GM23338 (cell line): Measurements from ENCODE around the gene TCN1. TPM values are rescaled to one million over a fixed set of nuclear protein-coding genes. Genes with fewer than 3 reads are reported as not detected.

Experiments
- ATAC-seq: fragments of 200-7000 bp; cut with Tn5 transposase; 3 replicates; pipeline ENCODE4 v1.9.1; 2020
- DNase-seq: peaks from one replicate; pipeline ENCODE4 v3.0.0-alpha.2; 2015; ENCODE audit warnings: low spot score
- H2AFZ ChIP-seq: fragments of 200-600 bp; sonication (generic); 2 replicates; pipeline ENCODE4 v1.8.0; 2016; ENCODE audit warnings: antibody characterized with exemption, mild to moderate bottlenecking, moderate library complexity
- H3F3A ChIP-seq: fragments of 200-600 bp; sonication (generic); replicated peaks from 2 replicates; pipeline ENCODE4 v1.8.0; 2017; ENCODE audit warnings: antibody characterized with exemption, mixed run types, low read depth
- H3K27ac ChIP-seq: fragments of 200-600 bp; sonication (generic); 2 replicates; pipeline ENCODE4 v1.6.1; 2016; ENCODE audit warnings: low read depth
- H3K27me3 ChIP-seq: fragments of 200-600 bp; sonication (generic); 2 replicates; pipeline ENCODE4 v1.8.0; 2016; ENCODE audit warnings: mild to moderate bottlenecking, mixed run types, moderate library complexity; ENCODE audit not compliant: insufficient read depth
- H3K36me3 ChIP-seq: fragments of 200-600 bp; sonication (generic); 2 replicates; pipeline ENCODE4 v1.8.0; 2016; ENCODE audit warnings: mild to moderate bottlenecking; ENCODE audit not compliant: insufficient read depth
- H3K4me1 ChIP-seq: fragments of 200-600 bp; sonication (generic); 2 replicates; pipeline ENCODE4 v1.8.0; 2016; ENCODE audit warnings: mild to moderate bottlenecking, moderate library complexity; ENCODE audit not compliant: insufficient read depth
- H3K4me2 ChIP-seq: fragments of 200-600 bp; sonication (generic); 2 replicates; pipeline ENCODE4 v1.7.1; 2017; ENCODE audit warnings: mixed run types
- H3K4me3 ChIP-seq: fragments of 200-600 bp; sonication (generic); 2 replicates; pipeline ENCODE4 v1.6.1; 2016; ENCODE audit warnings: mixed run types
- H3K79me2 ChIP-seq: fragments of 200-600 bp; sonication (generic); replicated peaks from 2 replicates; pipeline ENCODE4 v1.8.0; 2017; ENCODE audit warnings: mild to moderate bottlenecking; ENCODE audit not compliant: insufficient read depth
- H3K9me2 ChIP-seq: fragments of 200-600 bp; sonication (generic); 2 replicates; pipeline ENCODE4 v1.8.0; 2017; ENCODE audit not compliant: insufficient read depth
- H4K20me1 ChIP-seq: fragments of 200-600 bp; sonication (generic); replicated peaks from 2 replicates; pipeline ENCODE4 v1.8.0; 2017; ENCODE audit warnings: mild to moderate bottlenecking; ENCODE audit not compliant: insufficient read depth
- H3K27ac Mint-ChIP-seq: 2 replicates; pipeline ENCODE4 v1.8.0; 2020; ENCODE audit warnings: inconsistent platforms, mild to moderate bottlenecking, moderate library complexity, mixed read lengths
- H3K27me3 Mint-ChIP-seq: 3 replicates; pipeline ENCODE4 v1.8.0; 2022; ENCODE audit warnings: low read depth, mild to moderate bottlenecking, moderate library complexity, mixed read lengths, inconsistent platforms; ENCODE audit not compliant: insufficient read depth, poor library complexity
- H3K36me3 Mint-ChIP-seq: 3 replicates; pipeline ENCODE4 v1.8.0; 2021; ENCODE audit warnings: low read depth, mild to moderate bottlenecking, inconsistent platforms, moderate library complexity, mixed read lengths
- H3K4me1 Mint-ChIP-seq: 3 replicates; pipeline ENCODE4 v1.8.0; 2020; ENCODE audit warnings: mild to moderate bottlenecking, inconsistent platforms, mixed read lengths
- H3K4me3 Mint-ChIP-seq: 3 replicates; pipeline ENCODE4 v1.8.0; 2021; ENCODE audit warnings: moderate library complexity, mild to moderate bottlenecking, inconsistent platforms, mixed read lengths
- H3K9me3 Mint-ChIP-seq: 3 replicates; pipeline ENCODE4 v1.8.0; 2020; ENCODE audit warnings: moderate library complexity, mild to moderate bottlenecking, inconsistent platforms, mixed read lengths
- CTCF ChIP-seq, 2 experiments: fragments of 200-600 bp in 1 of 2; sonication (generic) in 1 of 2; conservative IDR thresholded peaks; 2 replicates each; pipeline versions ENCODE4 v1.5.1 to v1.6.1; 2016 to 2017; ENCODE audit warnings: antibody characterized with exemption in 2 of 2, low read depth in 2 of 2, mild to moderate bottlenecking in 2 of 2, moderate library complexity in 1 of 2
- ETS1 ChIP-seq: IDR thresholded peaks from 2 replicates; pipeline ENCODE4 v1.6.1; 2016; ENCODE audit warnings: antibody characterized with exemption
- EZH2 ChIP-seq: fragments of 200-600 bp; sonication (generic); IDR thresholded peaks from one replicate; pipeline ENCODE4 v1.8.0; 2017; ENCODE audit warnings: antibody characterized with exemption, mild to moderate bottlenecking, low read depth; ENCODE audit not compliant: unreplicated experiment
- EZH2phosphoT487 ChIP-seq: fragments of 200-600 bp; sonication (generic); IDR thresholded peaks from one replicate; pipeline ENCODE4 v1.8.1; 2018; ENCODE audit warnings: antibody characterized with exemption; ENCODE audit not compliant: unreplicated experiment
- JUNB ChIP-seq: IDR thresholded peaks from one replicate; pipeline ENCODE4 v1.6.1; 2016; ENCODE audit warnings: antibody characterized with exemption; ENCODE audit not compliant: unreplicated experiment
- NANOG ChIP-seq: IDR thresholded peaks from 2 replicates; pipeline ENCODE4 v1.6.1; 2016; ENCODE audit warnings: antibody characterized with exemption, borderline replicate concordance
- POLR2AphosphoS5 ChIP-seq: IDR thresholded peaks from 2 replicates; pipeline ENCODE4 v1.6.1; 2016; ENCODE audit warnings: antibody characterized with exemption, low read depth
- ZNF114 ChIP-seq: fragments of 250-450 bp; sonication (Bioruptor Pico); IDR thresholded peaks from 2 replicates; pipeline ENCODE4 v1.5.0; 2020; ENCODE audit warnings: mild to moderate bottlenecking, moderate library complexity
- ZNF331 ChIP-seq: fragments of 250-450 bp; sonication (Bioruptor Pico); IDR thresholded peaks from 2 replicates; pipeline ENCODE4 v1.5.0; 2020; ENCODE audit warnings: low read depth, mild to moderate bottlenecking, moderate library complexity
- ZNF462 ChIP-seq: fragments of 250-450 bp; sonication (Bioruptor Pico); IDR thresholded peaks from 2 replicates; pipeline ENCODE4 v1.5.0; 2020; ENCODE audit warnings: mild to moderate bottlenecking, moderate library complexity
- polyA plus RNA-seq: library from polyadenylated mRNA; unstranded; fragments of >200 nt; fragmentation: Nextera tagmentation; extraction: Ambion mirVana; gene quantifications from 2 replicates; pipeline ENCODE4 v1.2.1, GENCODE V29; 2016
- total RNA-seq: library from RNA; depleted of rRNA; stranded (reverse); fragments of >200 nt; shearing (Covaris generic); gene quantifications from 2 replicates; pipeline ENCODE4 v1.2.3, GENCODE V29; 2014
- TF ChIP-seq, protein P1 (sequence below): IDR thresholded peaks from one replicate; pipeline ENCODE4 v1.6.1; 2018; ENCODE audit warnings: antibody characterized with exemption; ENCODE audit not compliant: unreplicated experiment

TCN1 gene
- total and polyA plus RNA-seq, 2 experiments from 2014 or later, result not detected

DNA sequence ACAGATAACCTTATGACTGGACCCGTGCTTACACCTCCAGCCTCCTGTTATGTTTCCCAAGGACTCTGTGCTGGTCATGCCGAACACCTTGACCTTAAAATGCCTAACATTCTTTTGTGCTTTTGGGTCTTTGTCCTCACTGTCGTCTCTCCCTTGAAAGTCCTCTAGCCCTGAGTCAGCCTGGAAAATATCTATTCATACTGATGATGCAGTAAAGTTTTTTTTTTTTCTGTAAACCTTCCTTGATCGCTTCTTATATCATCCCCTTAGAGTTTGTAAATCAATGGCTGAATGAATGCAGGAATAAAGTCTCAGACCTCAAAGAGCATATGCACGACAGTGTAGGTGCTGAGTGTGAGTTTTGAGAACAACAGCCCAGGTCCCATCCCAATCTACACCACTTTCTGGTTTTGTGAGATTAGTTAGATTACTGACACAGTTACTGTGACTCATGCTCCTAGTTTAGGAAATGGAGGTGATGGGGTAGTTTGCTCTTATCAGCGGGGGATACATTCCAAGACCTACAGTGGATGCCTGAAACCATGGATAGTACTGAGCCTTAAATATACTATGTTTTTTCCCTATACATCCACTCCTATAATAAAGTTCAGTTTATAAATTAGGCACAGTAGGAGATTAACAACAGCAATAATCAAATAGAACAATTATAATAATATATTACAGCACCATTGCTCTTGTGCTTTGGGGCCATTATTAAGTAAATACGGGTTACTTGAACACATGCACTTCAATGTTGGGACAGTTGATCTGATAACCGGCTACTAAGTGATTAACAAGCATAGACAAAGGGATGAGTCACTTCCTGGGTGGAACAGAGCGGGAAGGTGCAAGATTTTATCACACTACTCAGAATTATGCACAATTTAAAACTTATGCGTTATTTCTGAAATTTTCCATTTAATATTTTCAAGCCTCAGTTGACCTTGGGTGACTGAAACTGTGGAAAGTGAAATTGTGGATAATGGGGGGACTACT lies 8.6 kb downstream of the TCN1 start:
- Histone ChIP-seq H3K27me3 (no peaks in the 10 kb centered on the region), H3F3A (no peaks in the 10 kb centered on the region), H3K4me1 (peaks cover 9% of the 10 kb centered on the region; the same call in 1 of the 2 replicates), H3K4me2 (no peak overlapping the region), H4K20me1 (no peaks in the 10 kb centered on the region), H2AFZ (no peak overlapping the region), H3K27ac (no peak overlapping the region), H3K4me3 (no peak overlapping the region), H3K79me2 (no peaks in the 10 kb centered on the region), H3K36me3 (no peaks in the 10 kb centered on the region), H3K9me2 (peaks cover 5% of the 10 kb centered on the region; the same call in 1 of the 2 replicates)
- H3K27me3 Mint-ChIP-seq, result no peaks in the 10 kb centered on the region
- ATAC-seq (peak; percentile 79), DNase-seq (peak; percentile 54)
- TF ChIP-seq ETS1 (no peak), NANOG (no peak), ZNF462 (CRISPR knock-in tag) (no peak), EZH2 (no peak), POLR2AphosphoS5 (no peak), CTCF (conservative IDR thresholded peaks at IDR 0.05; ENCODE audit: low read depth in 2 of 2) (no peak), EZH2phosphoT487 (no peak), ZNF114 (no peak), JUNB (no peak), ZNF331 (CRISPR knock-in tag) (no peak)
- TF ChIP-seq, protein P1, sequence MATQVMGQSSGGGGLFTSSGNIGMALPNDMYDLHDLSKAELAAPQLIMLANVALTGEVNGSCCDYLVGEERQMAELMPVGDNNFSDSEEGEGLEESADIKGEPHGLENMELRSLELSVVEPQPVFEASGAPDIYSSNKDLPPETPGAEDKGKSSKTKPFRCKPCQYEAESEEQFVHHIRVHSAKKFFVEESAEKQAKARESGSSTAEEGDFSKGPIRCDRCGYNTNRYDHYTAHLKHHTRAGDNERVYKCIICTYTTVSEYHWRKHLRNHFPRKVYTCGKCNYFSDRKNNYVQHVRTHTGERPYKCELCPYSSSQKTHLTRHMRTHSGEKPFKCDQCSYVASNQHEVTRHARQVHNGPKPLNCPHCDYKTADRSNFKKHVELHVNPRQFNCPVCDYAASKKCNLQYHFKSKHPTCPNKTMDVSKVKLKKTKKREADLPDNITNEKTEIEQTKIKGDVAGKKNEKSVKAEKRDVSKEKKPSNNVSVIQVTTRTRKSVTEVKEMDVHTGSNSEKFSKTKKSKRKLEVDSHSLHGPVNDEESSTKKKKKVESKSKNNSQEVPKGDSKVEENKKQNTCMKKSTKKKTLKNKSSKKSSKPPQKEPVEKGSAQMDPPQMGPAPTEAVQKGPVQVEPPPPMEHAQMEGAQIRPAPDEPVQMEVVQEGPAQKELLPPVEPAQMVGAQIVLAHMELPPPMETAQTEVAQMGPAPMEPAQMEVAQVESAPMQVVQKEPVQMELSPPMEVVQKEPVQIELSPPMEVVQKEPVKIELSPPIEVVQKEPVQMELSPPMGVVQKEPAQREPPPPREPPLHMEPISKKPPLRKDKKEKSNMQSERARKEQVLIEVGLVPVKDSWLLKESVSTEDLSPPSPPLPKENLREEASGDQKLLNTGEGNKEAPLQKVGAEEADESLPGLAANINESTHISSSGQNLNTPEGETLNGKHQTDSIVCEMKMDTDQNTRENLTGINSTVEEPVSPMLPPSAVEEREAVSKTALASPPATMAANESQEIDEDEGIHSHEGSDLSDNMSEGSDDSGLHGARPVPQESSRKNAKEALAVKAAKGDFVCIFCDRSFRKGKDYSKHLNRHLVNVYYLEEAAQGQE, result no peak
- H3K9me3 Mint-ChIP-seq, result no peaks in the 10 kb centered on the region
- peak overlapping the region; percentile 49; the same call in 1 of the 2 replicates for H3K27ac Mint-ChIP-seq
- no peak overlapping the region for H3K4me3 Mint-ChIP-seq
- peaks cover 12% of the 10 kb centered on the region for H3K4me1 Mint-ChIP-seq
- no peaks in the 10 kb centered on the region for H3K36me3 Mint-ChIP-seq
